Uterus (tissue), 2 donors: ENCODE data around the gene STAC.

Experiments used
- CTCF ChIP-seq, 4 experiments: fragments of 200-600 bp in 2 of 4; fragments of 450-650 bp in 2 of 4; sonication (generic) in 2 of 4; IDR thresholded peaks; one replicate each; pipeline ENCODE4 v1.5.1; 2016 to 2019; ENCODE audit warnings: antibody characterized with exemption in 4 of 4, mild to moderate bottlenecking in 2 of 4, moderate library complexity in 1 of 4
- POLR2A ChIP-seq, 2 donors: fragments of 450-650 bp; IDR thresholded peaks; one replicate each; pipeline ENCODE4 v1.6.1; 2016; ENCODE audit warnings: antibody characterized with exemption in 2 of 2, mild to moderate bottlenecking in 1 of 2, moderate library complexity in 1 of 2

GRCh38 chr3:36455406-36455805 lies 75.1 kb downstream of the STAC start:
- TF ChIP-seq CTCF (IDR thresholded peaks at IDR 0.05) (no peak), POLR2A (IDR thresholded peaks at IDR 0.05) (no peak)
